MM.1S (cell line): ENCODE results near the gene ADAM15.

Experiments used
- CTCF ChIP-seq: fragments of 300-600 bp; sonication (generic); IDR thresholded peaks from 2 replicates; pipeline ENCODE4 v1.5.1; 2016; ENCODE audit warnings: antibody characterized with exemption, low read length, mixed read lengths
- EZH2 ChIP-seq: fragments of 300-600 bp; sonication (generic); optimal IDR thresholded peaks from 2 replicates; pipeline ENCODE3; 2017; ENCODE audit warnings: low read depth, mild to moderate bottlenecking, antibody characterized with exemption, low read length, mixed read lengths
- EZH2phosphoT487 ChIP-seq: fragments of 300-600 bp; sonication (generic); IDR thresholded peaks from 2 replicates; pipeline ENCODE4 v1.6.1; 2018; ENCODE audit warnings: antibody characterized with exemption, low read length

GRCh38 chr1:155010211-155010918 lies 40.8 kb upstream of the ADAM15 start:
- no peak for TF ChIP-seq CTCF
- no peak for TF ChIP-seq EZH2
- TF ChIP-seq EZH2phosphoT487 = no peak
